Skin epidermis (tissue), 12 donors: ENCODE results near the gene NPC2.

Experiments used
- H3K27ac ChIP-seq, 21 experiments: fragments of 200-600 bp; sonication (generic) in 11 of 21; one replicate each; pipeline ENCODE4 v1.5.0; 2020; ENCODE audit warnings: mild to moderate bottlenecking in 3 of 21, inconsistent platforms in 2 of 21, moderate library complexity in 2 of 21
- H3K4me3 ChIP-seq, 7 experiments: fragments of 200-600 bp; sonication (generic) in 2 of 7; one replicate each; pipeline ENCODE4 v1.5.0; 2020; ENCODE audit warnings: inconsistent platforms in 2 of 7, mild to moderate bottlenecking in 2 of 7, moderate library complexity in 1 of 7

NPC2 gene

DNA sequence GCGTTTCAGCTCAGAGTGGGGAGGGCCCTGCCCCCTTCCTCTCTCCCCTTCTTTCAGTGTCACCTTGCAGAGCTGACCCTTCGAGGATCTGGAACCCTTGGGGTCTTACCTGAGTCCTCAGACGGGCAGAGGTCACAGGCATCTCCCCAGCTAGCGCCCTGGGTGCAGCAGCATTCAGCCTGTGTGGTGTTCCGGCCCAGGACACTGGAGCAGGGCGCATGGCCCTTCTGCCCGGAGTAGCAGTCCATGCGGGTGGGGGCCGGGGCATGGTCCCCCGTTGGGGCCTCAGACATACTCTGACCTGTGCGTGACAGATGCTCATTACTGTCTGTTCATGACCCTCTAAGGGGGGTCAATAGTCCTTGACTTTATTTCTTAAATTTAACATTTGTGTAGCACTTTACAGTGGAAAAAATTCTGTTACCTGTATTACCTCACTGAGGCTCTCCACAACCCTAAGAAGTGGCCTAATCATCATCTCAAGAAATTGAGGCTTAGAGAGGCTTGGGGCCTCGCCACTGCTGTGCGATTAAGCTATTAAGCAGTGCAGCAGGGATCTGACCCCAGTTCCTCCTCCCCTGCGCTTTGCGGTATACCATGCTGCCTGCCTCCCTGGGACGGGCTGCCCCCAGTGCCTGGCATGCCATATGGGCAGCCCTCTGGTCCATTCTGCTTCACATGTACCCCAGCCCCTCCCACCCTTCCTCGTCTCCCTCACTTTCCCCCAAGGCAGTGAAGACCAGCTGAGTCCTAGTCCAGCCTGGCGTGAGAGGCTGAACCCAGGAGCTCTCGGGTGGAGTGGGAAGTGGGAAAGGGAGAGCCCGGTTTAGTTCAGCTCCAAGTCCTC lies 12.0 kb upstream of the NPC2 start:
- no peak overlapping the region for H3K27ac ChIP-seq
- H3K4me3 ChIP-seq: no peak overlapping the region

DNA sequence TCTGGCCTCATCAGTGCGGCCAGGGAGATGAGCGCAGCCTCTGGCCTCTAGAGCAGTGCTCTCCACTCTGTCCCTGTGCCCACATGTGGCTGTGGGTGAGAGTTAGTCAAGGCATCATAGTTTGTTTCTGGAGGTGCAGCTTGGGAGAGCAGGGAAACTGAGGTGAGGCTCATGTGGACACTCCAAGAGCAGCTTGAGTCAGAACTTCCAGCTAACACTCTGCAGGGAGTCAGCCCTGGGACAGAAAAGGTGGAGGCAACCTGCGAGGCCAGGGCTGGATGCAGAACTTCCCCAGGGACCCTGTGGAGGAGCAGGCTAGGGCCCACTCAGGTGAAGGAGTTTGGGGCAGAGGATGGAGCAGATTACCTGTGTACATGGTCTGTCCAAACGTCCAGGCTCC lies 11.3 kb upstream of the NPC2 start:
- no peak overlapping the region for H3K4me3 ChIP-seq
- H3K27ac ChIP-seq: no peak overlapping the region

DNA sequence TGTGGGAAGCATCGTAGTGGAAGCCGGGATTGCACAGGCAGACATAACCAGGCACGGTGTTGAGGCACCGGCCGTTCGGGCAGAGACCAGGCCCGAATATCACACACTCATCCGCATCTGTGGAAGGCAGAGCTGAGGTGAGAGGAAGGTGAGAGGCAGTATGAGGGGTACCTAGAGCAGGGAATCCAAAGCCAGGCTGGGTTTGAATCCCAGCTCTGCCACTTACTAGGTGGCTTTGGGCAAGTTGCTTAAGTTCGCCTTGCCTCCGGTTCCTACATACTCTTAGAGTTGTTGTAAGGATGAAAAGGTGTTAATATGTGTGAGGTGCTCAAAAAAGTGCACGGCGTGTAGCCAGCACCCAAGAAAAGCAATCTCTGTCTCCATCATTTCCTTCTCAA lies 10.8 kb upstream of the NPC2 start:
- no peak overlapping the region for H3K4me3 ChIP-seq
- H3K27ac ChIP-seq: no peak overlapping the region

DNA sequence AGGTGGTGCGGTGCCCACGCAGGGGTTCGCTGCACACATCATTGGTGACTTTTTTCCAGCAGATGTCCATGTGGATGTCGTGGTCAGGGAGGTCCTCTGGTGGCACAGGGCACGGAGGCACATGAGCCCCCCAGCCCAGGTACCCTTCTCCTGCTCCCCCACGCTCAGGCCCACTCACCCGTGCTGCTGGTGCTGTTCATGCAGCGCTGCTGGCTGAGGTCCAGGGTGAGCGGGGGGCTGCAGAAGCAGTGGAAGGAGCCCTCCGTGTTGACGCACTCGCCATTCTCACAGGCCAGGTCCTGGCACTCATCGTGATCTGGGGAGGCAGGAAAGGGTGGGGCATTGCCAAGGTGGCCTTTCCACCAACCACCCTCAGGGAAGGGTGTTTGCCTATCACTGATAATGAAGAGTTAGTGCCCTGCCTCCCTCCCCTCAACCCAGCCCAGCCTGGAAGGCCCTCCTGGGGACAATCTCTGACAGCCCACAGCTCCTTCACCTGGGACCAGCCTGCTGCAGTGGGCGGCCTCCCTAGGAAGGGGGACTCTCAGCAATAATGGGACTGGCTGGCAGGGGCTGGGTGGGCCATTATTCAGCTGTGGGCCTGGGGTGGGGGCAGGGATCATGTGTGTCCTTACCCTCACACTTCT lies 10.3 kb upstream of the NPC2 start:
- H3K27ac ChIP-seq: no peak overlapping the region
- H3K4me3 ChIP-seq: no peak overlapping the region

DNA sequence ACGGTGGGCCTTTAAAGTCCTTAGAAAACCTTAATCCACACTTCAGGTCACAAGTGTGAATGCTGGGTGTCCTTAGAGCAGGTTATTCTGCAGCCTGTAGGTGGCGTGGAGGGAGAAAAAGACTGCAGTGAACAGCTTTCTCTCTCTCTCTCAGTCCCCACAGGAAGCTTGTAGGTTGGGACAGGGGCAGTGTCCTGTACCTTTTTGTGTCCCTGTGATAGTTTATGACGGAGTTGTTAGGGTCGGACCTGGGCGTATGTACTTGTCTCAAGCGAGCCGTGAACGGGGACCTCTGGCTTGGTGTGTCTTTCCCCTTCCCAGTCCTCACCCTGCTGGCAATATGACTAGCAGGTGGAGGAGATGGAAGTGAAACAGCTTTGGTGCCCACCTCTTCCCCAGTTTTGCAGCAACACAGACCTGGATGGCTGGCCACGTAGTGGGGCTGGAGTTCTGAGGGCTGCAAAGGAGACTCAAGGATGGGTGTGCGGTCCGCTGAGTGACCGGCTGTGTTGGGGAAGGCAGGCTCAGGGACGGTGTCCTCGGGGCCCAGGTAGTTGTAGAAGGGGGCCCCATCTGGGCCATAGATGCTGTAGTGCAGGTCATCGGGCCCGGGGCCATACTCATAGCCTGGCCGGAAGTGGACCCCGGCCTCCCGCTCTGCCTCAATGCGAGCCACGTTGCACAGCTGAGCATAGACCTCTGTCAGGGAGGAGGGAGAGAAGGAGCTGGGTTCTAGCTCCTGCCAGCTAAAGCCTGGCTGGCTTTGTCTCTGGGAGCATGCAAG lies 9.3 kb upstream of the NPC2 start:
- H3K27ac ChIP-seq: no peak overlapping the region
- H3K4me3 ChIP-seq: no peak overlapping the region

DNA sequence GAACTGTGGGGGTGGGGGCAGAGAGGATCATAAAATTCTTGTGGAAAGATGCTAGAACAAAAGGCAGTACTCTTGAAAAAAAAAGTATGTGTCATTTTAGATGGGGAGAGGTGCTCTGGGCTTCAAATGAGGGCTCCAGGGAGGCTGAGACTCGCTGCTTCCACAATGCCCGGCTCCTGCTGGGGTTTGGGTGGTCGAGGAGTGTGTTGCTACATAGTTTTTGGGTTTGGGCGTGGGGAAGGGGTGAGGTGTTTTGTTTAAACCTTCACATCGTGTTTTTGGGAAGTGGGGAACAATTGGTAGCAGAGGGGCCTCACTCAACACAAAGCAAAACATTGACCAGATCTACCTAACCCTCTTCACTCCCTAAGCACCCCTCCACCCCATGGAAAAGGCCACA lies 8.6 kb upstream of the NPC2 start:
- no peak overlapping the region for H3K4me3 ChIP-seq
- H3K27ac ChIP-seq: no peak overlapping the region

DNA sequence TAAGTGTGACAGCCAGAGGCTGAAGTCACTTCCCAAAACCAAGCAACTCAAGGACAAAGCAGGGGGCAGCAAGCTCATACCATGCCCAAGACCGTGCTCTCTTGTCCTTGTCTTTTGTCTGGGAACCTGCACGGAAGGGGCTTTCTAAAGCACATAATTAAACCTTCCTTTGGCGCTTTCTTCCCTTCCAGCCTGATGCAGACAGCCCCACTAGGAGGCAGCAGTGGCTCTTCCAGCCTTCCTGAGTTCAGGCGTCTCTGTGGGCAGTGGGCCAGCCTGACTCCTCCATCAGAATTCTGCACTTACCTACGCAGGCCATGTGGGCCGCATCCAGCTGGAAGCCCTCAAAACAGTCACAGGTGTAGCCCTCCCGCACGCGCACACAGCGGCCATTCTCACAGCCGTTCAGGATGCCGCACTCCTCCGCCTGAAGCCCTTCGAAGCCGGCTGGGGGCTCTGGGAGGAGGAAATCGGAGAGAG lies 8.1 kb upstream of the NPC2 start:
- H3K27ac ChIP-seq: peak overlapping the region in 1 of 21 experiments; percentile 24
- H3K4me3 ChIP-seq: no peak overlapping the region

DNA sequence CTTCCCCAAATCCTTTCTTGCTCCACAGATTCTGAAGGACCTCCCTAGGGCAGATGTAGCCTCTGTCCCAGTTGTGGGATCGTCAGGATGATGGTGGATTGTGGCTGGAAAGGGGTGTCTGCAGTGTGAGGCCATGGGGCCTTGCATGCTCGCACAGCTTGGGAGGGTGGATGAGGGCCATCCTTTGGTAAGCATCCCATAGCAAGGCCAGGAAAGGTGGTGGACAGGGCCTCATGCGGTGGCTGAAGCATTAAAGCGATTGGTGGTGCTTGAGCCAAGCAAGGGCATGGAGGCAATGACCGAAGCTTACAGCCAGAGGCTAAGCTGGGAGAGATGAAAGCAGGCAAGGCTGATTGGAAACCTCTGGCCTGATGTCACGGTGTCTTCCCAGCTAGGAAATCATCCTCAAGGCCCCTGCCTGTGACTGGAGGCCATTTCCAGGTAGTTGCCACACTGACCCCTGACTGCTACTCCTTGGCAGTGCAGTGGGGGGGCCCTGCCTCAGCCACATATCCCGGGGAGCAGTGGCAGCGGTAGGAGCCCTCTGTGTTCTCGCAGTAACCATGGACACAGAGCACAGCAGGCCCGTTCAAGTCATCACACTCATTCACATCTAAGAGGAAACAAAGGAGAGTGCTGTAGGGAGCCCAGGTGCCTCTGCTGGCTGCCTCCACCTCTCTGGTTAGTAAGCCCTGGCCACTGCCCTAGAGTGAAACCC lies 7.5 kb upstream of the NPC2 start:
- H3K27ac ChIP-seq: peak overlapping the region in 1 of 21 experiments; percentile 24

DNA sequence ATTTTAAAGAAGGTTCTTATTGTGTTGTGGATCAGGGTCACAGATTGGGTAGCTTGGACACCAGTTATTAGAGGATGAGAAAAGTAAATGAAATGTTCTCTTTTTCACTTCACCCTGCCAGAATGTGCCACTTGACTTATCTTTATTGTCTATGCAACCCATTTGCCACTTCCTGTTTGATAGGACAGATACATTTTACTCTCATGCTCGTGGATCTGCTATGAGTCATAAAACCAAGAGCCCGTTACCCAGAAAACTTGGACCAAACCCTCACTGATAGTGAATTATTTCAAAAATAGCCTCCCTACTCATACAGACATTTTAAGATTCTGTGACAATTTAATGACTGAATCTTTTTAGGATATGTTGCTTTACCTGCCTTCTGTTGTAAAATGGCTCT lies 2.3 kb upstream of the NPC2 start:
- Histone ChIP-seq H3K4me3 (no peak overlapping the region), H3K27ac (peak overlapping the region in 2 of 21 experiments; percentile 1 to 37)

More for the DNA sequence above, 7.5 kb upstream of the NPC2 start:
- no peak overlapping the region for H3K4me3 ChIP-seq

DNA sequence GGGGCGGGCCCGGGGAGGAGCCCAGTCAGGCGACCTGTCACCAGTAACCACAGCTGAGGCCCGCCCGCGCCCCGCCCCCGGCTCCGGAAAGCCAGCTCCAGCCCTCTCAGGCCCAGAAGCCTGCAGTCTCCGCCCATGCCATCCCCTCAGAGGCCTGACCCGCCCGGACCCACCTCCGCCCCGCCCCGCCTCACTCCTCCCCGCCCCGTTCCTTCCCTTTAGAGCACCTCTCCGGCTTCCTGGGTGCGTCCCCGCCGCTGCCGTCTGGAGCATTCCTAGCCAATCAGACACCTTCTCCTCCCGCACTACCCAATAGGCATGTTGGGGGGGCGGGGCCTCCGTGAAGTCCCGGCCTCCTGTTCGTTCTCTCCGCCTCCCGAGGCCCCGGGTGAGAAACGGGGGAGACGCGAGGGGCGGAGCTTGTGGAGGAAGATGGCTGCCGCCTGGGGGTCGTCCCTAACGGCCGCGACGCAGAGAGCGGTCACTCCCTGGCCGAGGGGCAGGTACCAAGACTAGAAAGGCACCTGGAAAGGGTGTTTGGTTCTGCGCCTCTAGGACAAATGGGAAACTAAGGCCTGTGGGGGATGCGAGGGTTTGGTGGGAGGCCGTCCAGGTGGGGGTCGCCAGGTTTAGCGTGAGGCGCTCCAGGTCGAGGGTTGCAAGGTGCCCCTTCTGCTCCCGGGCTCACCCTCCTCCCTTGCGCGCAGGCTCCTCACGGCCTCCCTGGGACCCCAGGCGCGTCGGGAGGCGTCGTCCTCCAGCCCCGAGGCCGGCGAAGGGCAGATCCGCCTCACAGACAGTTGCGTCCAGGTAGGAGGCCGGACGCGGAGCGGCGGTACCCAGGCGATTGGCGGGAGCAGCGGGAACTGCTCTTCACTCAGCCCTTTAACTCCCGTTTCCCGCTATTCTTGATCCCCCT lies 497 bp upstream of the NPC2 start, which contains the start of gene ISCA2:
TSS of gene ISCA2 (plus strand) at position 423 of the 919 bp plus-strand sequence. CDS start at position 433, 10 bp downstream.
- peak within 1 kb of the TSS; percentile 82 to 95 (median 92) for H3K27ac ChIP-seq
- H3K4me3 ChIP-seq: peak within 1 kb of the TSS; percentile 59 to 97 (median 92)

DNA sequence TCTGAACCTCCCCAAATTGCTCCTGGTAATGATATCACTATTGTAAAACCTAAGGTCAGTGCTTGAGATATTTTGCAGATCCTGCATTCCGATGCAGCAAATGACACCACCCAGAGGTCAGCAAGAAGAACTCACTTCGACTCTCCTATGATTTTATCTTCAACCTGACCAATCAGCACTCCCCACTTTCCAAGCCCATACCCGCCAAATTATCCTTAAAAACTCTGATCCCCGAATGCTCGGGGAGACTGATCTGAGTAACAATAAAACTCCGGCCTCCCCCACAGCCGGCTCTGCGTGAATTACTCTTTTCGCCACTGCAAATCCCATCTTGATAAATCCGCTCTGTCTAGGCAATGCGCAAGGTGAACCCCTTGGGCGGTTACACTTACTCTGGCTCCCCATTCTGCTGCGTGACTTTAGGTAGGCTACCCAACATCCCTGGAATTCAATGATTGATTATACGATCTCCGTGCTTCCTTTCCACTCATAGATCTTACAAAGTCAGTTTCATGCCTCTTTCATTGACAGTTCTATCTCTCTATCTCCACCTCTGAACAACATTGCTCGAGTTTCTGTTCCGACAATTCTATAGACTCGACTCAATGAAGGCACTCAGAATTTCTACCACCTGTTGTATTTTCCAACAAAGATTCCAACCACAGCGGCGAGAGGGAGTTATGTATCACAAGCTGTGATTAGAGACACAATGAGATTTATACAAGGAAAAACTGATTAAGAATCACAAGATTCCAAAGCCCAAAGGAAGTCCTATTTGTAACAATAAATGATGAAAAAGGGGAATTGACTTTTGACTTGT lies 939 bp downstream of the NPC2 start:
- Histone ChIP-seq H3K4me3 (peak overlapping the region; percentile 59 to 97 (median 84)), H3K27ac (peak overlapping the region in 19 of 21 experiments; percentile 72 to 95 (median 92))

DNA sequence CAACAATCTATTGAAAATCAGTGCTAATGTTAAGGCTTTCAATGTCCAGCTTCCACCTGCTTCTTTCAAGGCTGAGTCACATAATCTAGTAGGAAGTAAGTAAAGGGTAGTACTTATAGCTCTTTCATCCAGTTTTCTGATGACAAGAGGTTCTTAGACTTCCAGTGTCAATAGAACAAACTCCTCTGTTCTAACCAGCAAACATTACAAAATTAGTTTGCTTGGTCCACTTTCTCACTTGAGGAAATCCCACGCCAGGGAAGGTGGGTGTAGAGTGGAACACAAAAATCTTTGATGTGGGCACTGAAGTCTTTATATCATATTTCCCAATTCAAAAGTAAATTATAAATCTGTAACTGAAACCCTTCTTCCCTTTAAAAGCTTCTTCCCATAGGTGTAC lies 2.6 kb downstream of the NPC2 start:
- H3K4me3 ChIP-seq: no peak overlapping the region
- no peak overlapping the region for H3K27ac ChIP-seq

DNA sequence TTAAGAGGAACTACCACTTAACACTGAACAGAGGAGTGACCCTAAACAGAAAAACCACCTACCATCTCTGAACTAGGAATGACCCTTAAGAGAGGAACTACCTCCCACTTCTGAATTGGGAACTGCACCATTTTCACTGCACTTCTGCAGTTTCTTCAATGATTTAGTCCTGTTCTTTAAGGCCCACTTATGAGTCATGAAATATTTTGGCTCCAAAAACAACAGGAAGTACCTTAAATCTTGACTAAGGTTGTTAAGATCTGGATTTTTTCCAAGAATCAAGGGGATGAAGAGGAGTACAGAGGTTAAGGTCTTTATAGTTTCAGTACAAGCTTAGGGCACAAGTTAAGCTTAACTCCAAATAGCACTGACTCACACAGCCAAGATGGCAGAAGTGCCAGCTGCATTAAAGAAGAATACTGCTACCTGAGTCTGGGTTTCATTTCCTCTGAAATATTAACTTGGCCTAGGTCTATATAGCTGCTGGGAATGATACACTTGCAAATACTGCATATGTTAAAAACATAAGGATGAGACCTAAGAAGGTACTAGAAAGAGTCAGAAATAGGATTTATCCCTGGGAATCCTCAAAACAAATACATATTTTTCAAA lies 4.2 kb downstream of the NPC2 start:
- no peak overlapping the region for H3K27ac ChIP-seq
- H3K4me3 ChIP-seq: no peak overlapping the region

DNA sequence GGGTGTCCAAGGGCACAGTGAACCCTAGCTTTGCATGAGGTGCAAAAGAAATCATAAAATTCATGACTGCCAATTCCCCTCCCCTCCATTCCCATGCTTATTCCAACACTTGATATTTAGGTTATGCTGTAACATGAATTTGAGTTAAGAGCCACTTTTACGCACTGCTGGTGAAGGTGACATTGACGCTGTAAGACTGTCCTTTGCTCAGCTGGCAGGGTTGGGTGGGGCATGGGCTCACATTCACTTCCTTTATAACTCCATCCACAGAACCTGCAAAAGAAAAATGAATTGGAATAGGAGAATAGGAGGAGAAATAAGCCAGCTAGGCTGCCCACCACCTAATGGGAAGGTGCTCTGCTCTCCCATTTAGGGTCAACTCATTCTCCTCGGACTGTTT lies 6.9 kb downstream of the NPC2 start:
- Histone ChIP-seq H3K4me3 (no peak overlapping the region), H3K27ac (no peak overlapping the region)

DNA sequence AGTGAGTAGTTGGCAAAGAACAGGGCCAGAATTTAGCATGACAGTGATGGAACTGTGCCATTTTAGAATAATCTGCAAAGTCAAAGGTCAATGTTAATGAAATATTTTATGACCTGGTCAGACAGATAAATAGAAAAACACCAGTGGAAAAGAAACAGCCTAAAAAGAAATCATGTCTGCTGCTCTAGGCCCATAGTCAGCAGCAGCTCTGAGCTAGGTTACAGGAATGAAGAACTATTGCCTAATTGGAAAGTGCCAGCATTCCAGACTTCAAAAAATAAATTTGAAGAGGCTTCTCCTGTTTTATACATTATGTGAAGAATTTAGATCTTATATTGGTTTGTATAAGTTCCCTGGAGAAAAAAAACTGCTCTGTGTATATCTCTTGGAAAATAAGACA lies 9.8 kb downstream of the NPC2 start:
- Histone ChIP-seq H3K27ac (no peak overlapping the region), H3K4me3 (no peak overlapping the region)

DNA sequence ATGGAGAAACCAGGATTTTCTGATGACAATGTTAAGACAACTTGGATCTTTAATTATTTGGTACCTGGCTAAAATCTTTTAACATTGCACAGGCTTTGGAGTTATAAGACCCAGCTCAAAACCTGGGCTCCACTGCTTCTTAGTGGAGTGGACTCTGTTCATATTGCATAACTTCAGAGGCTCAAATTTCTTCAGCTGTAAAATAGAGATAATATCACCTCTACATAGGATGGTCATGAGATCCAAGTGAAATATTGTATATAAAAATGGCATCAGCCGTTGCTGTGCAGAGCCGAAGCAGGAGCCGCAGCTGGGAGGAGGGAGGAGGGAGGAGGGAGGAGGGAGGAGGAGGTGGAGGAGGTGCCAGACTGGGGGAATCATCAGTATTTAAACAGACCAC lies 10.5 kb downstream of the NPC2 start:
- Histone ChIP-seq H3K27ac (no peak overlapping the region), H3K4me3 (no peak overlapping the region)

DNA sequence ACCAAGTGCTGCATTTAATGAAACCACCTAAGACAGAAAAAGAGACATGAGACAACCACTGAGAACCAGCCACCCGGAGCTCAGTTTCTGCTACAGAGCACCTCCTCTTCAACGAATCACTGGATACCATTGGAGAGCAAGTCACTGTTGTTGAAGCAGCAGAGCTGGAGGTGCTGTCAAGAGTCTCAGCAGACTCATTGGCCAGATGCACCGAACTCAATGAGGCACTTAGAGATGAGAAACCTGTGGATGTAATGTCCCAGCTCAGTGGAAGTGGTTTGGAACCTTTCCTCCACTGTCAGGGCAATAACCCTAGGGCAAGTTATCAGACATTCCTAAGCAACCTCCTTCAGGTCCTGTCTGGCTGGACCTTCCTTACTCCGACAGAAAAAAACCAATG lies 13.1 kb downstream of the NPC2 start:
- Histone ChIP-seq H3K4me3 (no peak overlapping the region), H3K27ac (no peak overlapping the region)
